Embryonic facial prominence (tissue), 1 donor: ENCODE data around the gene PPARA.
"Not testable (repeated sequence)": the region's sequence is repeated elsewhere in the genome, so short reads cannot be mapped to it uniquely, and the experiment has no call there.

Experiments
- DNase-seq: peaks from one replicate; pipeline ENCODE4 v3.0.0-alpha.2; 2016; ENCODE audit errors: extremely low spot score

Gene PPARA

GRCh38 chr22:46241396-46242007, 91.2 kb downstream of the PPARA start:
- DNase-seq, result no peak

GRCh38 chr22:46242076-46242475, 91.8 kb downstream of the PPARA start:
- no peak for DNase-seq

DNA sequence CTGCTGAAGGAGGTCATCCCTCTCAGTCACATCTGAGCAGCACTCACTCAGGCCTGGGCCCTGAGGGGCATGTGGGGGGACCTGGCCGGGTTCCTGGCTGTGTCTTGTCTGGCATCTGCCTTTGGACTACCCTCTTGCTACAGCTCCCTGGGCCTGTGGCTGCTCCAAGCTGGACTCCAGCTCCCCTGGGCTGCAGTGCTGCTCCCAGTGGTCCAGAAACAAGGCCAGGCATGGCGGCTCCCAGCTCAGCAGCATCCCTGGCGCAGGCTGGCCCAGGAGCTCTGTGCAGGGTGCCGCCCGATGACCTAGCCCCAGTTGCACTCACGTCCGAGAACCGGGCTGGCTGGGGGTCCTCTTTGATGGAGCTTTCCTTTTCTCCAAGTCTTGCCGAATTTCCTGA, 94.4 kb downstream of the PPARA start:
- no peak for DNase-seq

- DNase-seq, result no peak
Observed at GRCh38 chr22:46245511-46245910, 95.2 kb downstream of the PPARA start.

DNA sequence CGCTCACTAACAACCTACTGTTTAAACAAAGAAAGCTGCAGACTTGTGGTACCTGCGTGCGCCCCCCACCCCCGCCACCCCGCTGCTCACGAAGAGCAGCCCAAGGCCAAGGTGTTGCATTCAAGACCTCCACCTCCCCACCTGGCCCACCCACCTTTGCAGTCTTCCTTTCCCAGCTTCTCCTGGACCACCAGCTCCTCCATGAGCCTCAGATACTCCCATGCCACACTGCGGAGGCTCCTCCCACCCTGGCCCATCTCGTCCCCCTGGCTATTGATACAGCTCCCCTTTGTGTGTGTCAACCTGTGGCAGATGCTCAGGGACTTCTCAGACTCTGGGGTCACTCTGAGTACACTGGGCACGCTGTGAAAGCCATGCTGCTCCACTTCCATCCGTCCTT, 95.9 kb downstream of the PPARA start:
- no peak for DNase-seq

GRCh38 chr22:46247443-46247975, 97.2 kb downstream of the PPARA start:
- no peak for DNase-seq

DNA sequence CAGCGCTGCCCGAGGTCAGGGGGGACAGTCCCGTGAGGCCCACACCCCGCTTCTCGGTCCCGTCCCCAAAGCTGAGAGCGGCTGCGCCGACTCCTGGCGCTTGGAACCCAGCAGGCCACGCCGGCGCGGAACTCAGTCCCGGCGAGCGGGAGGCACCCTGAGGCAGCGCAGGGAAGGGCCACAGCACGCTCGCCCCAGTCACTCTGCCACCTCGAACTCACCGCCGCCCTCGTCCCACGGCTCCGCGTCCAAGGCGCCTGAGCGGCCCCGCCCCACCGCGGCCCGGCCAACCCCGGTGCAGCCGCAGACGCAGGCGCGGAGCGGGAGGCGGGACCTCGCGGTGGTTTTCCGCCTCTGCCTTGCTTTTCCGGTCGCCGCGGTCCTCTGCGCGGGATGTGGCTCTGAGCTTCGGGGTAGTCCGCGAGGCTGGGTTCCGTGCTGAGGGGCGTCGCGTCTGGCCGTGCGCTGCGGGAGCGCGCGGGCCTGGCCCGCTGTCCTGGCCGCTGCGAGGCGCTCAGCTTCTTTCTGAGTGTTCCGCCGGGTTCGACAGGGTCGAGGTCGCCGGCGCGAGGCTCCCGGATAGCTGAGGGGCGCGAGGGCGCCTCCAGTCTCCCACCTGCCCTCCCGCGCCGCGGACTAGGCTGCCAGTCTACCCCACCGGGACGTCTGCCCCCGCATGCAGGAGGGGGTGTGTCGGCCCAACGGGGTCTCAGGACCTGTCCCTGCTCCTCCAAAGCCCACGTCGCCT, 99.9 kb downstream of the PPARA start, which contains the start of gene CDPF1:
Gene CDPF1, minus strand, starts transcription at position 259 of the 748 bp plus-strand sequence. CDS start 2,009 bp downstream, outside the sequence.
- DNase-seq, result peak; percentile 18

DNA sequence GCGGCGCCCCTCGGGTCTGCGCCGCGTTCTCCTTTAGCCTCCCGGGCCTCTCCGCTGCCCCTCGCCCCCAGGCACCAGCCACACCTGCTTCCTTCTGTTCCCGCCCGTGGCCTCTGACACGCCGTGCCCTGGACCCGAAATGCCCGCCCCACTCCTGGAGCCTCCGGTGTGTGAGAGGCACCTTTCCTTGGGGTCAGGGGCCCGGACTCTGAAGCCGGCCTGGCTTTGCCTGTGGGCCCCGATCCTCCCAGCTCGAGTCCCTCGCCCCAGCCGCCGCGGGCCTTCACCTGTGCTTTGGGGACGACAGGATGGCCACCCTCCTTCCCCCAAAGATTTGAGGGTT, 100.4 kb downstream of the PPARA start:
- no peak for DNase-seq

- no peak for DNase-seq
Observed at GRCh38 chr22:46251266-46251665, 100.9 kb downstream of the PPARA start.

- no peak for DNase-seq
Observed at GRCh38 chr22:46251816-46252380, 101.6 kb downstream of the PPARA start.

DNA sequence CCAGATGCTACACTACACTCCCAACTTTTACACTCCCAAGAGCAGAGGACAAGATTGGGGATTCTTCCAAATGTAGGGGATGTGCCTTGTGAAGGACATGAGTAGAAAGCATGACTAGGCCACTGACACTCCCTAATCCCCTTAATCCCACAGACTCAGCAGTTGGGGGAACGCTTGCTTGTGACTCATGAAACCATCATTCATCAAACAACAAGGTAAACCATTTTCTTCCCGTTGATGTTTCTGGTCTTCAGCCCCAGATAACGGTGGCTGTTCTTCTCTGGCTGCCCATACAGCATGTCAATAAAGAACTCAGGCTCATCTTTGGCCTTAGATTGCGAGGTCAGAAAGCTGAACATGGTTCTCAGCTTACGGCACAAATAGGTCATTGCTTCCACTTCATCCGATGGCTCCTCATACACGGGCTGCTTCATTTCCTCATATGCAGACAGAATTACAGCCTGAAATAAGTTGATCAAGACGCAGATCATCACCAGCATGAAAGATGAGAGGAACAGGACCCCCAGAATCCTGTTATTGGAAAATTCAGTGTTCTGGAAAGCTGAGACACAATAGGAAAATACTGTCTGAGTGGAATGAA, 106.1 kb downstream of the PPARA start:
- DNase-seq, result no peak

- no peak for DNase-seq
Observed at GRCh38 chr22:46259374-46259773, 109.0 kb downstream of the PPARA start.

DNA sequence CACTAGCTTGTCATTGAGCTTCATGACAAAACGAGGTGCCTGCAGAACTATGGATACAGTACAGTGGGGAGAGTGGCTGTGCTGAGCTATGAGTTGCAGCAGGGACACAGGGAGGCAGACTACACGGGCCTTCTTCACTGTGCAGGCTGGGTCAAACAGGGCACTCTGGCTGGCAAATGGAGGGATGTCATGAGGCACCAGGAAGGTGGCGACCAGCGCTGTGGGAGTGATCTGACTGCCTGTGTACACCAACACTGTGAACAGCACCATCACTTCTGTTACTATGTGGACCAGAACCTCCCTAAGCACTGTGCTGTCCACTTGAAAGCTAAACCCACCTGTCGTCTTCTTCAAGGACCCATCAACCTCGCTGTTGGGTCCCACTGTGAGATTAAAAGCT, 109.7 kb downstream of the PPARA start:
- no peak for DNase-seq

GRCh38 chr22:46262449-46263215, 112.3 kb downstream of the PPARA start:
- DNase-seq, result no peak

GRCh38 chr22:46263216-46263590, 112.9 kb downstream of the PPARA start, which contains the start of gene PKDREJ:
Gene PKDREJ, minus strand, starts transcription at chr22:46263343. Its CDS starts 21 bp downstream, at chr22:46263322.
- DNase-seq, result no peak

GRCh38 chr22:46264520-46264919, 114.2 kb downstream of the PPARA start:
- not testable (repeated sequence) for DNase-seq

DNA sequence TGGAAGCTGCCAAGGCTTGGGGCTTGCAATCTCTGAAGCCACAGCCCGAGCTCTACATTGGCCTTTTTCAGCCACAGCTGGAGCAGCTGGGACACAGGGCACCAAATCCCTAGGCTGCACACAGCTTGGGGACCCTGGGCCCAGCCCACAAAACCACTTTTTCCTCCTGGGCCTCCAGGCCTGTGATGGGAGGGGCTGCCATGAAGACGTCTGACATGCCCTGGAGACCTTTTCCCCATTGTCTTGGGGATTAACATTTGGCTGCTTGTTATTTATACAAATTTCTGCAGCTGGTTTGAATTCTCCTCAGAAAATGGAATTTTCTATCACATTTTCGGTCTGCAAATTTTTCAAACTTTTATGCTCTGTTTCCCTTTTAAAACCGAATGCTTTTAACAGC, 115.3 kb downstream of the PPARA start:
- DNase-seq, result not testable (repeated sequence)

- DNase-seq, result peak; percentile 14
Observed at GRCh38 chr22:46267431-46268279, 117.3 kb downstream of the PPARA start, which contains the start of gene TTC38. Gene TTC38, plus strand, starts transcription at chr22:46268008. Its CDS starts 32 bp downstream, at chr22:46268040.

GRCh38 chr22:46269564-46269963, 119.2 kb downstream of the PPARA start:
- no peak for DNase-seq

- DNase-seq, result no peak
Observed at GRCh38 chr22:46272196-46272595, 121.9 kb downstream of the PPARA start.
